Measurements from ENCODE around the gene GSTO2.
A peak's percentile ranks its signal among the peaks of the same experiment; 100 is the strongest.

GSTO2 gene

GRCh38 chr10:104326991-104327610 is 58.1 kb downstream of the GSTO2 start:
- no peak for DNase-seq

- DNase-seq, result peak; percentile 86
Measured at GRCh38 chr10:104327745-104328645, 59.0 kb downstream of the GSTO2 start.

GRCh38 chr10:104328646-104328895 is 59.6 kb downstream of the GSTO2 start:
- DNase-seq, result no peak

- DNase-seq, result peak; percentile 90
Measured at GRCh38 chr10:104328896-104329710, 60.1 kb downstream of the GSTO2 start.

GRCh38 chr10:104329735-104330134 is 60.8 kb downstream of the GSTO2 start:
- peak; percentile 66 for DNase-seq

- peak; percentile 78 for DNase-seq
Measured at GRCh38 chr10:104330168-104331110, 61.5 kb downstream of the GSTO2 start.

- DNase-seq, result peak; percentile 54
Measured at GRCh38 chr10:104331208-104331838, 62.3 kb downstream of the GSTO2 start.

- peak; percentile 74 for DNase-seq
Measured at GRCh38 chr10:104332243-104333031, 63.5 kb downstream of the GSTO2 start.

GRCh38 chr10:104333032-104333727 is 64.2 kb downstream of the GSTO2 start:
- DNase-seq, result no peak

- no peak for DNase-seq
Measured at GRCh38 chr10:104333728-104334373, 64.9 kb downstream of the GSTO2 start.

GRCh38 chr10:104334561-104334960 is 65.6 kb downstream of the GSTO2 start:
- no peak for DNase-seq

GRCh38 chr10:104334965-104335650 is 66.1 kb downstream of the GSTO2 start:
- DNase-seq, result no peak

GRCh38 chr10:104336821-104337467 is 68.0 kb downstream of the GSTO2 start:
- peak; percentile 81 for DNase-seq

- DNase-seq, result no peak
Measured at GRCh38 chr10:104337521-104337984, 68.6 kb downstream of the GSTO2 start.

- DNase-seq, result peak; percentile 85
Measured at GRCh38 chr10:104337985-104338735, 69.2 kb downstream of the GSTO2 start, which contains the start of gene ITPRIP. Gene ITPRIP (minus strand): TSS chr10:104338465. CDS start chr10:104316051, 22,414 bp downstream.

GRCh38 chr10:104339469-104340110 is 70.6 kb downstream of the GSTO2 start:
- peak; percentile 67 for DNase-seq

GRCh38 chr10:104340111-104340526 is 71.1 kb downstream of the GSTO2 start:
- DNase-seq, result no peak

Data from fibroblast of skin of abdomen (primary cell).